HG03039 (cell line): ENCODE data around the gene EEF1AKMT1.
"Not testable (repeated sequence)": the region's sequence is repeated elsewhere in the genome, so short reads cannot be mapped to it uniquely, and the experiment has no call there.

Experiments used
- ATAC-seq: cut with Tn5 transposase; IDR thresholded peaks from one replicate; pipeline ENCODE4 v1.9.1; 2021; ENCODE audit warnings: mild to moderate bottlenecking, moderate library complexity; ENCODE audit not compliant: unreplicated experiment

Gene EEF1AKMT1

GRCh38 chr13:20701461-20701860 is 72.3 kb downstream of the EEF1AKMT1 start:
- ATAC-seq: no peak

DNA sequence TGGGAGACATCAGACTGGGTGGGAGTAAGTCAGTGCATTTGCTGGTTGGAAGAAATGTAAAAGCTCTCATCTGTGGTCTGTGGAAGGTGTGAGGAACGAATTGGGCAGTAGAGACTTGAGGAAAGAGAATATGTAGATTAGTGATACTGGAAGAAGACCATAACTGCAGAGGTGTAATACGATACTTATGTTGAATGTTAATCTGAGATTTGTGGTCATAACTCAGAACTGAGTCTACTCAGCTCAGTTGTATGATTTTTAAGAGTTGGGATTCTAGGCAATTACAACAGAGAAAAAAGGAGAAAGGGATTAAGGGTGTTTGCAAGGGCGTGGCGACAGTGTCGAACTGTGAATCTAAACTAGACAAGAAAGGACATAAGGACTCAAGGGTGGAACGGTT is 73.5 kb downstream of the EEF1AKMT1 start:
- no peak for ATAC-seq

DNA sequence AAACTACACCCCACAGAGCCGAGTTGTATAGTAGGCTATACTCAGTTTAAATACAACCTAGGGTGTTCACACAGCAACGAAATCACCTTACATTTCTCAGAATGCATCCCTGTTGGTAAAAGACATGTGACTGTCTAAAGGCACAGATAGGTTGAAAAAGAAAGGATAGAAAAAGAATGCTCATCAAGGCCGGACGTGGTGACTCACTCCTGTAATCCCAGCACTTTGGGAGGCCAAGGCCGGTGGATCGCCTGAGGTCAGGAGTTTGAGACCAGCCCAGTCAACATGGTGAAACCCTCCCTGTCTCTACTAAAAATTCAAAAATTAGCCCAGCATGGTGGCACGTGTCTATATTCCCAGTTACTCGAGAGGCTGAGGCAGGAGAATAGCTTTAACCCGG is 74.0 kb downstream of the EEF1AKMT1 start:
- no peak for ATAC-seq

- no peak for ATAC-seq
Observed at GRCh38 chr13:20696073-20696472, 77.7 kb downstream of the EEF1AKMT1 start.

- ATAC-seq: no peak
Observed at GRCh38 chr13:20691616-20692015, 82.1 kb downstream of the EEF1AKMT1 start.

- no peak for ATAC-seq
Observed at GRCh38 chr13:20689291-20689690, 84.5 kb downstream of the EEF1AKMT1 start.

- ATAC-seq: no peak
Observed at GRCh38 chr13:20686863-20687579, 86.7 kb downstream of the EEF1AKMT1 start.

DNA sequence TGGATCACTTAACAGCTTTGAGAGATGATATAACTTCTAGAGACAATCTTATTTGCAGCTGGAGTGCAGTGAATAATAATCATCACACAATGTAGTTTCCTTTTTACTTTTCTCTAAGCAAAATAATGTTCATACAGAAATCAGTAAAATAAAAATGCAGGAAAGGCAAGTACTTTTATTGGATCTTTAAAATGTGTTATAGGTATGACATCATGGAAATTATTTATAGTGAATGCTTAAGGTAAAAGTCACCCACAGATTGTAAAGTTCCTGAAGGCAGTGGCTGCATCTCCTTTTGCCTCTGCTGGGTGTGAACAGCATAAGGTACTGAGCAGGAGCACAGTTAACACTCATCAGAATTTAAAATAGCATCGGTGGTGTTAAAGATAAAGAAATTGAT is 87.6 kb downstream of the EEF1AKMT1 start:
- no peak for ATAC-seq

DNA sequence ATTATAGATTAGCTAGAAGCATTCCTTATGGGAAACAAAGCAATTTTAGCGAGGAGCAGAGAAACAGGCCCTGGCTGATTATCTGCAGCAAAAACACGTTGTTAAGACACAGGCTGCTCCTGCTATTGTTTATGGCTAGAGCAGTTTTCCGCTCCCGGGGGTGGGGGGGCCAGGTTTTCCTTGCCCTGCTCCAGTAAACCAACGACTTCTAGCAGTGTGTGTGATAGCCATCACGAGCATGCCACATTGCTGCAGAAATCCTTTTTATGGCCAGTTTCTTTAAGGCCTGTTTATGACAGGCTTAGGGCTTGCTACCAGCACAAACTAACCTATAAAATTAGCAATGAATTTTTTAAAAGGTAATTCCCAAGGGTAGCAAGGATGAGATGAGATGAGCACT is 88.7 kb downstream of the EEF1AKMT1 start:
- ATAC-seq: no peak

- ATAC-seq: no peak
Observed at GRCh38 chr13:20684546-20684945, 89.2 kb downstream of the EEF1AKMT1 start.

GRCh38 chr13:20684041-20684440 is 89.7 kb downstream of the EEF1AKMT1 start:
- no peak for ATAC-seq

DNA sequence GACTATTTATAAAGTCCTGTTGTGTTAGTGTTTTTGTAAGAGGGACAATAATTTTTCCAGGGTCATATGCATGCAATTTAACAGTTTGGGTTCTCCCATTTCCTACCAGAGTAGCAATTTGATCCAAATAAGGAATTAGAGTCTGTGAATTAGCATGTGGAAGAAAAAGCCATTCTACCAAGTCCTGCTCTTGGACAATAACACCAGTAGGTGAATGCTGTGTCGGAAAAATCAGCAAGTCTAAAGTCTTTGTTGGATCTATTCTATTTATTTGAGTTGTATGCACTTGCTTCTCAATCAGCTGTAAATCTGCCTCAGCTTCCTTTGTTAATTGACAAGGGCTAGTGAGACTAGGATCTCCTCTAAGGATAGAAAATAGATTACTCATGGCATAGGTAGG is 91.7 kb downstream of the EEF1AKMT1 start:
- ATAC-seq: no peak

DNA sequence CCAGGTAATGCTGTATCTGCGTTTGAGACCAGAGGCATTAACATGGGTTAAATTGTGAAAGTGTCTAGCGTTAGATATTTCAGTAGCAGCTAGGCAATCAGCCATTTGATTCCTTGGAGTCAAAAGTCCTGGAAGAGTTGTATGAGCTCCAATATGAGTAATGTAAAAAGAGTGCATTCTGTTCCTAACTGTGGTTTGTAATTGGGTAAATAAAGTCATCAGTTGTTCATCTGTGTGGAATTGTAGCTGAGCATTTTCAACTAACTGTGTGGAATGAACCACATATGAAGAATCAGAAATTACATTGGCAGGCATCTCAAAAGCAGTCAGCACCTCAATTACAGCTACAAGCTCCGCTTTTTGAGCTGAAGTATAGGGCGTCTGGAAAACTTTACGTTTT is 92.3 kb downstream of the EEF1AKMT1 start:
- not testable (repeated sequence) for ATAC-seq

DNA sequence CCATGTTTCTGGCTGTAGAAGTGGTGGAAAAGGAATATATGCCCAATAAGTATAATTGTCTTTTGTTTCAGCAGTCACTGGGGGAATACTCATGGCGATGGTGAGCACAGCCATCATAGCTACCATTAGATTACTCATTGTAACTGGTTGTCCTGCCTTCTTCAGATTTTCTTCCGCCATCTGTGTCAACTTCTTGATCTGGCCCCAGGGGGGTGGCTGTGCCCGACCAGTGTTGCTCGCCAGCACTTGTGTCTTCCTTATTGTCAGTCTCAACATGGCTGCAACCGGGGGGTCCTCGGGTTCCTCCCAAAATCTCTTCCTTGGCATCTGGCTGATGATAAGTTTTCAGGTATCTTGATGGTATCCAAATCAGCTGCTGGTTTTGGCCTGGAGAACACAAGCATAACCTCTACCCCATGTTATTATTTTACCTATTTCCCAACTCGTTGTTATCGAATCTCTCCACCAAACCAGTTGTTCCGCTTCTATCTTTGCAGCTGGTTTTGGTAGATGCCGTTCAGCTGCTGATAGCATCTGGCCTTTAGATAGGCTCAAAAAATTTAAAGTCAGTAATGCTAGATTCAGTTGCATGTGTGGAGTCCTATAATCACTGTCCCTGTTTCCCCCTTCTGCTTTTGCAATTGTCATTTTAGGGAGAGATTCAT is 93.2 kb downstream of the EEF1AKMT1 start:
- ATAC-seq: no peak

GRCh38 chr13:20679879-20680278 is 93.9 kb downstream of the EEF1AKMT1 start:
- ATAC-seq: no peak
